ENCODE data around the gene HOXA2.

DNA sequence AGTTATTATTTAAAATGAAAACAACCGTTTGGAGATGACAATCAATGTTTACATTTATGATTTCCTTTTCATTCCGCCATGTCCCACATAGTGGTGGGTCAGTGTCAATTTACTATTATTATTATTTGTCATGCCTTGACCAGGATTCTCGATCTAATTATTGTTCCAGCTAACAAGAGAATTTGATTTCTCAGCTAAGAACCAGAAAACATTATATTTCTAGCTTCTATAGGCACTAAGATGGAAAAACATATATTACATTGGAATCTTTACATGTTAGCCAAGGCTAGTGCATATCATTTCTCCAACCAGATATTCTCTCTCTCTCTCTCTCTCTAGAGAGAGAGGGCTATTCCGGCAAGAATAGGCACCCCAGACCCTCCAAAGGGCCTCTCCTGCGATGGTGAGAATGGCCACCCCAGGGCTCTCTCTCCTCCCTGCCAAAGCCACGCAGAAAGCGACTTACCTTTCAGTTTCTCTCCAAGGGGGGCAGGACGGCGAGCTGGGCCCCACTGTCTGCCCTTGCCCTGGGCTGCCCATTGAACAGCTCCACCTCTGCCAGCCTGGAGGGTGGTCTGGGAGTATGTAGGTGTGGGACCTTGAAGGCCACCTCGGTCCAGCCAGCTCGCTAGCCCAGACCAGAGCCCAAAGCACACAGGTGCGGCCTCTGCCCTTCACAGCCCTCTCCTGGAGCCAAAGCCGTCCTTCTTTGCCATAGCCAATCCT, 47.5 kb upstream of the HOXA2 start:
- TF ChIP-seq CTCF (IDR thresholded peaks at IDR 0.05) (peak in 1 of 6 experiments; percentile 13), POLR2A (IDR thresholded peaks at IDR 0.05) (no peak)

Data from adrenal gland (tissue), 5 donors.